CD14-positive monocyte (primary cell): ENCODE results near the gene SASH1. TPM values are rescaled to one million over a fixed set of nuclear protein-coding genes. Genes with fewer than 3 reads are reported as not detected.

ENCODE experiments used
- DNase-seq, 3 donors: peaks; one replicate each; pipeline ENCODE4 v3.0.0-alpha.2; 2011 to 2022
- H2AFZ ChIP-seq: 2 replicates; pipeline ENCODE4 v1.6.0; 2012; ENCODE audit warnings: mild to moderate bottlenecking, low read depth, low read length, inconsistent platforms; ENCODE audit not compliant: insufficient read depth, poor library complexity, severe bottlenecking
- H3K27ac ChIP-seq, 2 donors: 1 replicate in 1 of 2; 2 replicates in 1 of 2; pipeline ENCODE4 v1.5.1; 2012 to 2013; ENCODE audit warnings: low read length in 2 of 2, control low read depth in 1 of 2, inconsistent platforms in 1 of 2, low read depth in 1 of 2, mild to moderate bottlenecking in 1 of 2
- H3K27me3 ChIP-seq, 2 donors: one replicate each; pipeline versions ENCODE4 v1.6.0 to v1.6.1; 2011 to 2013; ENCODE audit warnings: low read length in 2 of 2; ENCODE audit not compliant: control insufficient read depth in 2 of 2, insufficient read depth in 2 of 2
- H3K36me3 ChIP-seq, 2 donors: replicated peaks in 1 of 2; 1 replicate in 1 of 2; 2 replicates in 1 of 2; pipeline versions ENCODE4 v1.5.1 to v1.6.1; 2012 to 2013; ENCODE audit warnings: low read length in 2 of 2, control low read depth in 1 of 2, inconsistent platforms in 1 of 2, mild to moderate bottlenecking in 1 of 2; ENCODE audit not compliant: insufficient read depth in 2 of 2, control insufficient read depth in 1 of 2
- H3K4me1 ChIP-seq, 2 donors: 1 replicate in 1 of 2; 2 replicates in 1 of 2; pipeline versions ENCODE4 v1.5.1 to v1.6.1; 2012 to 2013; ENCODE audit warnings: low read length in 2 of 2, control low read depth in 1 of 2, inconsistent platforms in 1 of 2, mild to moderate bottlenecking in 1 of 2, moderate library complexity in 1 of 2; ENCODE audit not compliant: insufficient read depth in 2 of 2, control insufficient read depth in 1 of 2
- H3K4me2 ChIP-seq: replicated peaks from 2 replicates; pipeline ENCODE3; 2012; ENCODE audit warnings: low read length, moderate library complexity, mild to moderate bottlenecking; ENCODE audit not compliant: poor library complexity, severe bottlenecking; ENCODE audit errors: extremely low read depth
- H3K4me3 ChIP-seq, 3 experiments: fragments of 200-600 bp in 1 of 3; sonication (generic) in 1 of 3; replicated peaks in 1 of 3; 1 replicate in 2 of 3; 2 replicates in 1 of 3; pipeline ENCODE4 v1.5.1; 2011 to 2013; ENCODE audit warnings: low read length in 3 of 3, mild to moderate bottlenecking in 3 of 3, control low read depth in 2 of 3, low read depth in 2 of 3, inconsistent platforms in 1 of 3, moderate library complexity in 1 of 3
- H3K79me2 ChIP-seq: 2 replicates; pipeline ENCODE4 v1.6.0; 2012; ENCODE audit warnings: mild to moderate bottlenecking, control low read depth, inconsistent platforms, low read length, moderate library complexity; ENCODE audit not compliant: insufficient read depth
- H3K9ac ChIP-seq: 2 replicates; pipeline ENCODE4 v1.6.0; 2017; ENCODE audit warnings: low read length, mild to moderate bottlenecking; ENCODE audit not compliant: insufficient read depth, poor library complexity, severe bottlenecking
- H3K9me3 ChIP-seq, 2 donors: replicated peaks in 1 of 2; 1 replicate in 1 of 2; 2 replicates in 1 of 2; pipeline versions ENCODE4 v1.5.1 to v1.6.1; 2012 to 2013; ENCODE audit warnings: low read length in 2 of 2, control low read depth in 1 of 2; ENCODE audit not compliant: control insufficient read depth in 1 of 2, insufficient read depth in 1 of 2
- H4K20me1 ChIP-seq: 2 replicates; pipeline ENCODE4 v1.6.0; 2012; ENCODE audit warnings: mild to moderate bottlenecking, low read length, control low read depth, moderate library complexity; ENCODE audit not compliant: insufficient read depth
- H3K27ac Mint-ChIP-seq, 7 donors: one replicate each; pipeline ENCODE4 v1.8.0; 2020; ENCODE audit warnings: mild to moderate bottlenecking in 7 of 7, mixed read lengths in 7 of 7, moderate library complexity in 6 of 7, inconsistent platforms in 2 of 7
- H3K27me3 Mint-ChIP-seq, 3 donors: one replicate each; pipeline ENCODE4 v1.8.0; 2021 to 2022; ENCODE audit warnings: low read depth in 3 of 3, mild to moderate bottlenecking in 3 of 3, mixed read lengths in 3 of 3, moderate library complexity in 3 of 3, inconsistent platforms in 1 of 3
- H3K36me3 Mint-ChIP-seq, 2 donors: one replicate each; pipeline ENCODE4 v1.8.0; 2020; ENCODE audit warnings: mixed read lengths in 2 of 2, inconsistent platforms in 1 of 2, mild to moderate bottlenecking in 1 of 2
- H3K4me1 Mint-ChIP-seq: one replicate; pipeline ENCODE4 v1.8.0; 2020; ENCODE audit warnings: mild to moderate bottlenecking, mixed read lengths
- H3K4me3 Mint-ChIP-seq, 2 donors: one replicate each; pipeline ENCODE4 v1.8.0; 2020; ENCODE audit warnings: mild to moderate bottlenecking in 2 of 2, mixed read lengths in 2 of 2, moderate library complexity in 1 of 2
- H3K9me3 Mint-ChIP-seq, 7 donors: one replicate each; pipeline ENCODE4 v1.8.0; 2020 to 2022; ENCODE audit warnings: mixed read lengths in 7 of 7, mild to moderate bottlenecking in 6 of 7, moderate library complexity in 6 of 7, inconsistent platforms in 2 of 7
- WGBS: methylation state at CpG from one replicate; pipeline ENCODE4 v1.1.5; 2013; ENCODE audit warnings: missing lambda C conversion rate; ENCODE audit not compliant: insufficient coverage; 5-methylcytosine and 5-hydroxymethylcytosine counted together
- intact Hi-C, 2 donors: fragments of 100-400 bp; cut with micrococcal nuclease; formaldehyde crosslinking; loops; one replicate each; pipeline versions ENCODE4 v1.15.0 to v1.15.1; 2023
- polyA plus RNA-seq, 3 donors: library from polyadenylated mRNA; depleted of rRNA in 1 of 3; unstranded in 2 of 3; stranded (reverse) in 1 of 3; fragments of 300-500 nt in 2 of 3; fragments of >200 nt in 1 of 3; fragmentation: Illumina TruSeq in 2 of 3; gene quantifications; 1 replicate in 2 of 3; 2 replicates in 1 of 3; pipeline ENCODE4 v1.2.3, GENCODE V29; 2012 to 2021
- TF ChIP-seq, protein P1 (sequence below): fragments of 200-600 bp; IDR thresholded peaks from one replicate; pipeline ENCODE4 v1.8.0; 2022; ENCODE audit warnings: antibody characterized with exemption, mild to moderate bottlenecking

The SASH1 gene
- polyA plus RNA-seq, 3 donors, result 0.90 to 5.1 (median 4.7) TPM

DNA sequence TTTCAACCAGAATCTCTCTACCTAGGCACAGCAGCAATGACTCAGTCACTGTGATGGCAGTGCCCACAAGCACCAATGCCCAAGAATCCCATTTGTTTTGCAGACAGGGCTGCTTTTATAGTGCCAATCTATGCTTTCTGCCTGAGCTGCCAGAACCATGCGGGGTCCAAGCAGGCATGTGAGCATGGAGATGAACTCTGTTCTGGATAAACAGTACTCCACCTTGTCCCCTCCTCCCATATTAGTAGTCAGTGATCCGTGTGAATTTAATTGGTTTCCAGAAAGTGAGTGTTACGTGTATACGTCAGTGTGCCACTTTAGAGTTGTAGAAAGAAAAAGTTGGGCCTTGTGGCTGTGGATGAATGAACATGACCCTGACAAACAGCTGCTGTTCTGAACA is 79.4 kb downstream of the SASH1 start:
- no peak overlapping the region for H3K9ac ChIP-seq
- Mint-ChIP-seq H3K4me3 (no peak overlapping the region), H3K4me1 (no peaks in the 10 kb centered on the region), H3K27me3 (peaks cover 9 to 31% (median 12%) of the 10 kb centered on the region in 3 donors), H3K9me3 (peaks cover 0 to 3% (median 0%) of the 10 kb centered on the region in 7 donors), H3K36me3 (no peaks in the 10 kb centered on the region), H3K27ac (no peak overlapping the region)
- WGBS, result 90% methylated on average over 2 of the region's 4 CpGs
- H3K9me3 ChIP-seq, result no peaks in the 10 kb centered on the region
- H3K36me3 ChIP-seq, result no peaks in the 10 kb centered on the region
- H4K20me1 ChIP-seq, result peaks cover 3% of the 10 kb centered on the region
- no peak for DNase-seq
- intact Hi-C loops, result no loop called here
- TF ChIP-seq, protein P1, sequence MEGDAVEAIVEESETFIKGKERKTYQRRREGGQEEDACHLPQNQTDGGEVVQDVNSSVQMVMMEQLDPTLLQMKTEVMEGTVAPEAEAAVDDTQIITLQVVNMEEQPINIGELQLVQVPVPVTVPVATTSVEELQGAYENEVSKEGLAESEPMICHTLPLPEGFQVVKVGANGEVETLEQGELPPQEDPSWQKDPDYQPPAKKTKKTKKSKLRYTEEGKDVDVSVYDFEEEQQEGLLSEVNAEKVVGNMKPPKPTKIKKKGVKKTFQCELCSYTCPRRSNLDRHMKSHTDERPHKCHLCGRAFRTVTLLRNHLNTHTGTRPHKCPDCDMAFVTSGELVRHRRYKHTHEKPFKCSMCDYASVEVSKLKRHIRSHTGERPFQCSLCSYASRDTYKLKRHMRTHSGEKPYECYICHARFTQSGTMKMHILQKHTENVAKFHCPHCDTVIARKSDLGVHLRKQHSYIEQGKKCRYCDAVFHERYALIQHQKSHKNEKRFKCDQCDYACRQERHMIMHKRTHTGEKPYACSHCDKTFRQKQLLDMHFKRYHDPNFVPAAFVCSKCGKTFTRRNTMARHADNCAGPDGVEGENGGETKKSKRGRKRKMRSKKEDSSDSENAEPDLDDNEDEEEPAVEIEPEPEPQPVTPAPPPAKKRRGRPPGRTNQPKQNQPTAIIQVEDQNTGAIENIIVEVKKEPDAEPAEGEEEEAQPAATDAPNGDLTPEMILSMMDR, result no peak
- no peak overlapping the region for H3K27ac ChIP-seq
- no peak overlapping the region for H3K4me3 ChIP-seq
- H2AFZ ChIP-seq, result no peak overlapping the region
- H3K27me3 ChIP-seq, result peaks cover 2 to 10% of the 10 kb centered on the region in 2 donors
- H3K4me2 ChIP-seq, result no peak overlapping the region
- no peaks in the 10 kb centered on the region for H3K79me2 ChIP-seq
- H3K4me1 ChIP-seq, result no peaks in the 10 kb centered on the region

DNA sequence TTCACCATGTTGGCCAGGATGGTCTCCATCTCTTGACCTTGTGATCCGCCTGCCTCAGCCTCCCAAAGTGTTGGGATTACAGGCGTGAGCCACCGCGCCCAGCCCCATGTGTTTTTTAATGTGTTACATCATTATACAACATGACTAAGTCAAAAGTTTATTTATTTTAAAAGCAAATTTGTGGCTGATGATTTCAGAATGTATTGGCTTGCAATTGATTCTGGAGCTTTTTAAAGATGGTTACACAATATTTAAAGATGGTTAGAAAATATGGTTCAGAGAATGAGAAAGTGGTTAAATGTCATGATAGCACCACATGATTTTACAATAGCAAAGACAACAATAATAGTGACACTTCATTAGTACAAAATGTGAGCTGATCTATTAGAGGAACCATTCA is 80.5 kb downstream of the SASH1 start:
- Mint-ChIP-seq H3K9me3 (peaks cover 0 to 2% (median 0%) of the 10 kb centered on the region in 7 donors), H3K4me1 (no peaks in the 10 kb centered on the region), H3K36me3 (no peaks in the 10 kb centered on the region), H3K27me3 (peaks cover 9 to 32% (median 12%) of the 10 kb centered on the region in 3 donors), H3K27ac (no peak overlapping the region), H3K4me3 (no peak overlapping the region)
- no peak overlapping the region for H3K4me2 ChIP-seq
- TF ChIP-seq, protein P1, result no peak
- no peak for DNase-seq
- no peak overlapping the region for H3K4me3 ChIP-seq
- no peak overlapping the region for H2AFZ ChIP-seq
- H4K20me1 ChIP-seq, result peaks cover 3% of the 10 kb centered on the region
- 100% methylated on average over 1 of the region's 4 CpGs for WGBS
- H3K4me1 ChIP-seq, result no peaks in the 10 kb centered on the region
- no peaks in the 10 kb centered on the region for H3K9me3 ChIP-seq
- no peak overlapping the region for H3K27ac ChIP-seq
- peaks cover 2 to 10% of the 10 kb centered on the region in 2 donors for H3K27me3 ChIP-seq
- H3K79me2 ChIP-seq, result no peaks in the 10 kb centered on the region
- no peak overlapping the region for H3K9ac ChIP-seq
- no peaks in the 10 kb centered on the region for H3K36me3 ChIP-seq
- intact Hi-C loops, result no loop called here
